Measurements from ENCODE around the gene ATP6V0C. TPM values are rescaled to one million over a fixed set of nuclear protein-coding genes. Genes with fewer than 3 reads are reported as not detected.

Gene ATP6V0C
- total and polyA plus RNA-seq, 7 donors: 33.2 to 233 (median 51.5) TPM

DNA sequence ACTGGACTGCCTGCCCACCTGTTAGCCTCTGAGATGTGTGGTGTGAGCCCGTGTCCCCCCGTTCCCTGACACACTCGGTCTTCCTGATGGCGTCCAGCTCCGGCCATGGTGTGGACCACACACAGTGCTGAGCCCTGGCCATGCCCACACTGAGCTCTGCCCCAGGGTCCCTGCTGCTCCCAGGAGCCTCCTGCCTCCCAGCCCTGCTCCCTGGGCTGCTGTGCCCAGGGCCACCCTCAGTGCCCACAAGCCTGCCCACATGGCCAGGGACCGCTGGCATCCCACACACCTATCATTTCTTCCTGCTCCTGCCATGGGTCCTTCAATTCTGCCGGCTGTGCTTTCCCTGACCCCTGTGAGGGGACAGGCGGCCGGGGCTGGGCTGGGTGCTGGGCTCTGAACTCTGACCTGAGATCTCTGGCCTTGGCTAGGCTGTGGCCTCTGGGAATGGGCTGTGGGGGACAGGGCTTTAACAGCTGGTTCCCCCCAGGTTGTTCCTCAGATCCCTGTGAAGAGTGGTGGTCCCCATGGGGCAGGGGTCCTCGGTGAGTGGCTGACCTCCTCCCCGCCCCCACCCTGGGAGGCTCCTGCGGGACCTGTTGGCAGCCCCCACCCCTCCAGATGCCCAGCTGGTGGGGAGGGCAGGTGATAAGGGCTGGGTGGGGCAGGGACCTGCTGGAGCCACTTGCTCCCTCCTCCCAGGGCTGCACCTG, 13.5 kb downstream of the ATP6V0C start:
- no peak for TF ChIP-seq CTCF (IDR thresholded peaks at IDR 0.05)
- TF ChIP-seq POLR2A (IDR thresholded peaks at IDR 0.05): no peak
- no peak for TF ChIP-seq POLR2AphosphoS5 (IDR thresholded peaks at IDR 0.05)
- TF ChIP-seq EP300 (IDR thresholded peaks at IDR 0.05): no peak
- Histone ChIP-seq H3K27ac (no peak overlapping the region), H3K9me3 (no peaks in the 10 kb centered on the region), H3K4me3 (no peak overlapping the region), H3K27me3 (no peaks in the 10 kb centered on the region), H3K4me1 (peaks cover 0 to 12% (median 8%) of the 10 kb centered on the region in 4 donors), H3K36me3 (peaks cover 0 to 71% (median 39%) of the 10 kb centered on the region in 4 donors)
- intact Hi-C loops (cut with DNase I): no loop called here
- DNase-seq: no peak
- 83 to 89% methylated on average over 12 of the region's 12 CpGs for WGBS, 2 donors

DNA sequence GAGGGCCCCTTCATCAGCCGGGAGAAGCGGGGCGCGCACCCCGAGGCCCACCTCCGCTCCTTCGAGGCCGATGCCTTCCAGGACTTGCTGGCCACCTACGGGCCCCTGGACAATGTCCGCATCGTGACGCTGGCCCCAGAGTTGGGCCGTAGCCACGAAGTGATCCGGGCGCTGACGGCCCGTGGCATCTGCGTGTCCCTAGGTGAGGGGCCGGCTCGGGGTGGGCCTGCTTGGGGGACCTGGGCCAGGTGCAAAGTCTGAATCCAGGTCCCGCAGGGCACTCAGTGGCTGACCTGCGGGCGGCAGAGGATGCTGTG, 14.0 kb downstream of the ATP6V0C start:
- Histone ChIP-seq H3K36me3 (peaks cover 0 to 68% (median 39%) of the 10 kb centered on the region in 4 donors), H3K4me1 (peaks cover 0 to 17% (median 8%) of the 10 kb centered on the region in 4 donors), H3K27ac (no peak overlapping the region), H3K9me3 (no peaks in the 10 kb centered on the region), H3K4me3 (no peak overlapping the region), H3K27me3 (no peaks in the 10 kb centered on the region)
- intact Hi-C loops (cut with DNase I): no loop called here
- TF ChIP-seq POLR2A (IDR thresholded peaks at IDR 0.05): no peak
- no peak for TF ChIP-seq CTCF (IDR thresholded peaks at IDR 0.05)
- TF ChIP-seq POLR2AphosphoS5 (IDR thresholded peaks at IDR 0.05): no peak
- TF ChIP-seq EP300 (IDR thresholded peaks at IDR 0.05): no peak
- no peak for DNase-seq
- WGBS, 2 donors: 92 to 96% methylated on average over 24 of the region's 24 CpGs

GRCh38 chr16:2528161-2529060, 14.7 kb downstream of the ATP6V0C start:
- Histone ChIP-seq H3K4me3 (no peak overlapping the region), H3K27ac (no peak overlapping the region), H3K9me3 (no peaks in the 10 kb centered on the region), H3K36me3 (peaks cover 0 to 61% (median 39%) of the 10 kb centered on the region in 4 donors), H3K27me3 (no peaks in the 10 kb centered on the region), H3K4me1 (peaks cover 0 to 21% (median 8%) of the 10 kb centered on the region in 4 donors)
- intact Hi-C loops (cut with DNase I): no loop called here
- no peak for TF ChIP-seq CTCF (IDR thresholded peaks at IDR 0.05)
- TF ChIP-seq EP300 (IDR thresholded peaks at IDR 0.05): no peak
- TF ChIP-seq POLR2AphosphoS5 (IDR thresholded peaks at IDR 0.05): no peak
- TF ChIP-seq POLR2A (IDR thresholded peaks at IDR 0.05): no peak
- WGBS, 2 donors: 94 to 96% methylated on average over 36 of the region's 36 CpGs
- DNase-seq: peak; percentile 63

GRCh38 chr16:2529061-2529931, 15.5 kb downstream of the ATP6V0C start:
- H3K27ac ChIP-seq: no peak overlapping the region
- TF ChIP-seq EP300 (IDR thresholded peaks at IDR 0.05): no peak
- TF ChIP-seq CTCF (IDR thresholded peaks at IDR 0.05): no peak
- no peak for TF ChIP-seq POLR2AphosphoS5 (IDR thresholded peaks at IDR 0.05)
- TF ChIP-seq POLR2A (IDR thresholded peaks at IDR 0.05): no peak
- H3K4me3 ChIP-seq: no peak overlapping the region
- 83 to 93% methylated on average over 32 of the region's 32 CpGs for WGBS, 2 donors
- H3K4me1 ChIP-seq: peaks cover 0 to 21% (median 8%) of the 10 kb centered on the region in 4 donors
- intact Hi-C loops (cut with DNase I): no loop called here
- H3K36me3 ChIP-seq: peaks cover 0 to 52% (median 31%) of the 10 kb centered on the region in 4 donors
- H3K9me3 ChIP-seq: no peaks in the 10 kb centered on the region
- no peak for DNase-seq
- H3K27me3 ChIP-seq: no peaks in the 10 kb centered on the region
